ENCODE results near the gene RNF138.

- peak; percentile 61 for TF ChIP-seq POLR2AphosphoS5 (IDR thresholded peaks at IDR 0.05; ENCODE audit: borderline replicate concordance, low read depth, low read length)
- TF ChIP-seq EZH2 (IDR thresholded peaks at IDR 0.05) = no peak
These were observed at the start of gene RNF138 for GRCh38 chr18:32091724-32092421.
